GM23338 (cell line): ENCODE data around the gene SUCNR1. TPM values are rescaled to one million over a fixed set of nuclear protein-coding genes. Genes with fewer than 3 reads are reported as not detected.

Experiments
- ATAC-seq: fragments of 200-7000 bp; cut with Tn5 transposase; 3 replicates; pipeline ENCODE4 v1.9.1; 2020
- DNase-seq: peaks from one replicate; pipeline ENCODE4 v3.0.0-alpha.2; 2015; ENCODE audit warnings: low spot score
- H2AFZ ChIP-seq: fragments of 200-600 bp; sonication (generic); 2 replicates; pipeline ENCODE4 v1.8.0; 2016; ENCODE audit warnings: antibody characterized with exemption, mild to moderate bottlenecking, moderate library complexity
- H3F3A ChIP-seq: fragments of 200-600 bp; sonication (generic); replicated peaks from 2 replicates; pipeline ENCODE4 v1.8.0; 2017; ENCODE audit warnings: antibody characterized with exemption, mixed run types, low read depth
- H3K27ac ChIP-seq: fragments of 200-600 bp; sonication (generic); 2 replicates; pipeline ENCODE4 v1.6.1; 2016; ENCODE audit warnings: low read depth
- H3K27me3 ChIP-seq: fragments of 200-600 bp; sonication (generic); 2 replicates; pipeline ENCODE4 v1.8.0; 2016; ENCODE audit warnings: mild to moderate bottlenecking, mixed run types, moderate library complexity; ENCODE audit not compliant: insufficient read depth
- H3K36me3 ChIP-seq: fragments of 200-600 bp; sonication (generic); 2 replicates; pipeline ENCODE4 v1.8.0; 2016; ENCODE audit warnings: mild to moderate bottlenecking; ENCODE audit not compliant: insufficient read depth
- H3K4me1 ChIP-seq: fragments of 200-600 bp; sonication (generic); 2 replicates; pipeline ENCODE4 v1.8.0; 2016; ENCODE audit warnings: mild to moderate bottlenecking, moderate library complexity; ENCODE audit not compliant: insufficient read depth
- H3K4me2 ChIP-seq: fragments of 200-600 bp; sonication (generic); 2 replicates; pipeline ENCODE4 v1.7.1; 2017; ENCODE audit warnings: mixed run types
- H3K4me3 ChIP-seq: fragments of 200-600 bp; sonication (generic); 2 replicates; pipeline ENCODE4 v1.6.1; 2016; ENCODE audit warnings: mixed run types
- H3K79me2 ChIP-seq: fragments of 200-600 bp; sonication (generic); replicated peaks from 2 replicates; pipeline ENCODE4 v1.8.0; 2017; ENCODE audit warnings: mild to moderate bottlenecking; ENCODE audit not compliant: insufficient read depth
- H3K9me2 ChIP-seq: fragments of 200-600 bp; sonication (generic); 2 replicates; pipeline ENCODE4 v1.8.0; 2017; ENCODE audit not compliant: insufficient read depth
- H4K20me1 ChIP-seq: fragments of 200-600 bp; sonication (generic); replicated peaks from 2 replicates; pipeline ENCODE4 v1.8.0; 2017; ENCODE audit warnings: mild to moderate bottlenecking; ENCODE audit not compliant: insufficient read depth
- H3K27ac Mint-ChIP-seq: 2 replicates; pipeline ENCODE4 v1.8.0; 2020; ENCODE audit warnings: inconsistent platforms, mild to moderate bottlenecking, moderate library complexity, mixed read lengths
- H3K27me3 Mint-ChIP-seq: 3 replicates; pipeline ENCODE4 v1.8.0; 2022; ENCODE audit warnings: low read depth, mild to moderate bottlenecking, moderate library complexity, mixed read lengths, inconsistent platforms; ENCODE audit not compliant: insufficient read depth, poor library complexity
- H3K36me3 Mint-ChIP-seq: 3 replicates; pipeline ENCODE4 v1.8.0; 2021; ENCODE audit warnings: low read depth, mild to moderate bottlenecking, inconsistent platforms, moderate library complexity, mixed read lengths
- H3K4me1 Mint-ChIP-seq: 3 replicates; pipeline ENCODE4 v1.8.0; 2020; ENCODE audit warnings: mild to moderate bottlenecking, inconsistent platforms, mixed read lengths
- H3K4me3 Mint-ChIP-seq: 3 replicates; pipeline ENCODE4 v1.8.0; 2021; ENCODE audit warnings: moderate library complexity, mild to moderate bottlenecking, inconsistent platforms, mixed read lengths
- H3K9me3 Mint-ChIP-seq: 3 replicates; pipeline ENCODE4 v1.8.0; 2020; ENCODE audit warnings: moderate library complexity, mild to moderate bottlenecking, inconsistent platforms, mixed read lengths
- CREB1 ChIP-seq: fragments of 250-450 bp; sonication (Bioruptor Pico); IDR thresholded peaks from 2 replicates; pipeline ENCODE4 v1.5.0; 2020; ENCODE audit warnings: low read depth, mild to moderate bottlenecking, moderate library complexity
- EZH2phosphoT487 ChIP-seq: fragments of 200-600 bp; sonication (generic); IDR thresholded peaks from one replicate; pipeline ENCODE4 v1.8.1; 2018; ENCODE audit warnings: antibody characterized with exemption; ENCODE audit not compliant: unreplicated experiment
- REST ChIP-seq: IDR thresholded peaks from one replicate; pipeline ENCODE4 v1.6.1; 2018; ENCODE audit warnings: antibody characterized with exemption; ENCODE audit not compliant: unreplicated experiment
- STAT1 ChIP-seq: IDR thresholded peaks from one replicate; pipeline ENCODE4 v1.6.1; 2016; ENCODE audit warnings: antibody characterized with exemption; ENCODE audit not compliant: unreplicated experiment
- ZNF114 ChIP-seq: fragments of 250-450 bp; sonication (Bioruptor Pico); IDR thresholded peaks from 2 replicates; pipeline ENCODE4 v1.5.0; 2020; ENCODE audit warnings: mild to moderate bottlenecking, moderate library complexity
- ZNF331 ChIP-seq: fragments of 250-450 bp; sonication (Bioruptor Pico); IDR thresholded peaks from 2 replicates; pipeline ENCODE4 v1.5.0; 2020; ENCODE audit warnings: low read depth, mild to moderate bottlenecking, moderate library complexity
- ZNF462 ChIP-seq: fragments of 250-450 bp; sonication (Bioruptor Pico); IDR thresholded peaks from 2 replicates; pipeline ENCODE4 v1.5.0; 2020; ENCODE audit warnings: mild to moderate bottlenecking, moderate library complexity
- polyA plus RNA-seq: library from polyadenylated mRNA; unstranded; fragments of >200 nt; fragmentation: Nextera tagmentation; extraction: Ambion mirVana; gene quantifications from 2 replicates; pipeline ENCODE4 v1.2.1, GENCODE V29; 2016
- total RNA-seq: library from RNA; depleted of rRNA; stranded (reverse); fragments of >200 nt; shearing (Covaris generic); gene quantifications from 2 replicates; pipeline ENCODE4 v1.2.3, GENCODE V29; 2014
- TF ChIP-seq, protein P1 (sequence below), 2 experiments: fragments of 200-600 bp in 1 of 2; sonication (generic) in 1 of 2; conservative IDR thresholded peaks; 2 replicates each; pipeline versions ENCODE4 v1.5.1 to v1.6.1; 2016 to 2017; ENCODE audit warnings: antibody characterized with exemption in 2 of 2, low read depth in 2 of 2, mild to moderate bottlenecking in 2 of 2, moderate library complexity in 1 of 2
- TF ChIP-seq, protein P2 (sequence below): IDR thresholded peaks from 2 replicates; pipeline ENCODE4 v1.6.1; 2016; ENCODE audit warnings: antibody characterized with exemption

Gene SUCNR1
- total and polyA plus RNA-seq, 2 experiments from 2014 or later: not detected

- TF ChIP-seq ZNF462 (CRISPR knock-in tag) (no peak), ZNF331 (CRISPR knock-in tag) (no peak), CREB1 (CRISPR knock-in tag) (no peak), ZNF114 (no peak)
Observed at GRCh38 chr3:151877269-151877668, 3.8 kb downstream of the SUCNR1 start (continued).

DNA sequence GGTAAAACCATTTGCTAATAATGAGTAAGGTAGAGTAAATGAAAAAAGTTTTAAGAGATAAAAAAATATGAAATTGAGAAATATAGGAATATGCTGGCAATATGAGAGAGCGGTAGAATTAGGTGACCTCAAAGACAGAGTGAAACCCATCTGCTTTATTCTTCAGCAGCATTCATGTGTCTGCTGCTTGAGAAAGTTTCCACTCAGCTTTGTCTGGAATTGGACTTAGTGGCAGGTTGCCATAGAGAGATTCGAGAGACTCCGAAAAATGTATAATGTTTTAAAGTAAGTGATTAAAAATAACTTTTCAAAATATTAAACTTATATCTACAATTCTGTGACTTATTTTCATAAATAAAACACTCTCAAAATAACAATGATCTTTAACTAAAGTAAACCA, 5.0 kb downstream of the SUCNR1 start:
- Mint-ChIP-seq H3K27me3 (no peaks in the 10 kb centered on the region), H3K36me3 (no peaks in the 10 kb centered on the region), H3K4me1 (peaks cover 3% of the 10 kb centered on the region; the same call in 2 of the 3 replicates), H3K4me3 (no peak overlapping the region), H3K9me3 (no peaks in the 10 kb centered on the region), H3K27ac (no peak overlapping the region)
- no peaks in the 10 kb centered on the region for H3K9me2 ChIP-seq
- no peaks in the 10 kb centered on the region for H3K79me2 ChIP-seq
- no peak for DNase-seq
- no peaks in the 10 kb centered on the region for H3K27me3 ChIP-seq
- ATAC-seq: no peak
- H3K4me3 ChIP-seq: no peak overlapping the region
- no peaks in the 10 kb centered on the region for H4K20me1 ChIP-seq
- H3F3A ChIP-seq: no peaks in the 10 kb centered on the region
- no peak overlapping the region for H3K4me2 ChIP-seq
- H3K27ac ChIP-seq: no peak overlapping the region
- H3K4me1 ChIP-seq: no peaks in the 10 kb centered on the region
- H2AFZ ChIP-seq: no peak overlapping the region
- H3K36me3 ChIP-seq: no peaks in the 10 kb centered on the region
- TF ChIP-seq, protein P1, sequence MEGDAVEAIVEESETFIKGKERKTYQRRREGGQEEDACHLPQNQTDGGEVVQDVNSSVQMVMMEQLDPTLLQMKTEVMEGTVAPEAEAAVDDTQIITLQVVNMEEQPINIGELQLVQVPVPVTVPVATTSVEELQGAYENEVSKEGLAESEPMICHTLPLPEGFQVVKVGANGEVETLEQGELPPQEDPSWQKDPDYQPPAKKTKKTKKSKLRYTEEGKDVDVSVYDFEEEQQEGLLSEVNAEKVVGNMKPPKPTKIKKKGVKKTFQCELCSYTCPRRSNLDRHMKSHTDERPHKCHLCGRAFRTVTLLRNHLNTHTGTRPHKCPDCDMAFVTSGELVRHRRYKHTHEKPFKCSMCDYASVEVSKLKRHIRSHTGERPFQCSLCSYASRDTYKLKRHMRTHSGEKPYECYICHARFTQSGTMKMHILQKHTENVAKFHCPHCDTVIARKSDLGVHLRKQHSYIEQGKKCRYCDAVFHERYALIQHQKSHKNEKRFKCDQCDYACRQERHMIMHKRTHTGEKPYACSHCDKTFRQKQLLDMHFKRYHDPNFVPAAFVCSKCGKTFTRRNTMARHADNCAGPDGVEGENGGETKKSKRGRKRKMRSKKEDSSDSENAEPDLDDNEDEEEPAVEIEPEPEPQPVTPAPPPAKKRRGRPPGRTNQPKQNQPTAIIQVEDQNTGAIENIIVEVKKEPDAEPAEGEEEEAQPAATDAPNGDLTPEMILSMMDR (conservative IDR thresholded peaks at IDR 0.05; ENCODE audit: low read depth in 2 of 2): no peak
- TF ChIP-seq ZNF331 (CRISPR knock-in tag): no peak
- no peak for TF ChIP-seq EZH2phosphoT487
- TF ChIP-seq STAT1: no peak
- TF ChIP-seq, protein P2, sequence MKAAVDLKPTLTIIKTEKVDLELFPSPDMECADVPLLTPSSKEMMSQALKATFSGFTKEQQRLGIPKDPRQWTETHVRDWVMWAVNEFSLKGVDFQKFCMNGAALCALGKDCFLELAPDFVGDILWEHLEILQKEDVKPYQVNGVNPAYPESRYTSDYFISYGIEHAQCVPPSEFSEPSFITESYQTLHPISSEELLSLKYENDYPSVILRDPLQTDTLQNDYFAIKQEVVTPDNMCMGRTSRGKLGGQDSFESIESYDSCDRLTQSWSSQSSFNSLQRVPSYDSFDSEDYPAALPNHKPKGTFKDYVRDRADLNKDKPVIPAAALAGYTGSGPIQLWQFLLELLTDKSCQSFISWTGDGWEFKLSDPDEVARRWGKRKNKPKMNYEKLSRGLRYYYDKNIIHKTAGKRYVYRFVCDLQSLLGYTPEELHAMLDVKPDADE: no peak
- no peak for TF ChIP-seq ZNF114
- TF ChIP-seq REST: no peak
